IMR-90 (cell line): Measurements from ENCODE around the gene GANC. TPM values are rescaled to one million over a fixed set of nuclear protein-coding genes. Genes with fewer than 3 reads are reported as not detected.

Experiments
- ATAC-seq: fragments of 200-7000 bp; cut with Tn5 transposase; 2 replicates; pipeline ENCODE4 v1.9.1; 2020; ENCODE audit warnings: low read depth, mild to moderate bottlenecking, moderate library complexity
- BruUV-seq: library from RNA; stranded (reverse); fragments of 400-500 nt; replicated peaks from 2 replicates; lab custom pipeline; 2021; lab: Mats Ljungman, UMichigan
- CTCF ChIA-PET: fragments of 300-600 bp; formaldehyde crosslinking; extraction: SDS; loops from one replicate; lab custom pipeline; 2021; ENCODE audit warnings: antibody characterized with exemption; lab: Yijun Ruan, JAX
- POLR2A ChIA-PET: fragments of 300-600 bp; sonication (Branson Sonifier 250); formaldehyde crosslinking; loops from one replicate; lab custom pipeline; 2022; ENCODE audit warnings: antibody characterized with exemption; ENCODE audit not compliant: unreplicated experiment; lab: Charles Lee
- DNase-seq: peaks from one replicate; pipeline ENCODE4 v3.0.0; 2013
- H2AFZ ChIP-seq: replicated peaks from 2 replicates; pipeline ENCODE3; 2013; ENCODE audit warnings: low read length, mild to moderate bottlenecking; ENCODE audit not compliant: poor library complexity
- H2AK5ac ChIP-seq: 2 replicates; pipeline ENCODE4 v1.6.1; 2013; ENCODE audit warnings: low read depth, low read length, inconsistent platforms
- H2AK9ac ChIP-seq: replicated peaks from 2 replicates; pipeline ENCODE3; 2013; ENCODE audit warnings: mild to moderate bottlenecking, low read depth, low read length, moderate library complexity; ENCODE audit not compliant: poor library complexity
- H2BK120ac ChIP-seq: 2 replicates; pipeline ENCODE4 v1.6.1; 2013; ENCODE audit warnings: low read depth, low read length, inconsistent platforms
- H2BK15ac ChIP-seq: 3 replicates; pipeline ENCODE4 v1.6.1; 2013; ENCODE audit warnings: low read depth, low read length, inconsistent platforms
- H2BK20ac ChIP-seq: 2 replicates; pipeline ENCODE4 v1.6.1; 2013; ENCODE audit warnings: low read depth, mild to moderate bottlenecking, inconsistent platforms, low read length, moderate library complexity
- H2BK5ac ChIP-seq: 2 replicates; pipeline ENCODE4 v1.6.1; 2013; ENCODE audit warnings: mild to moderate bottlenecking, low read depth, low read length, inconsistent platforms; ENCODE audit not compliant: poor library complexity, severe bottlenecking
- H3K14ac ChIP-seq: replicated peaks from 2 replicates; pipeline ENCODE4 v1.6.1; 2013; ENCODE audit warnings: low read depth, low read length, inconsistent platforms
- H3K18ac ChIP-seq: 2 replicates; pipeline ENCODE4 v1.6.1; 2013; ENCODE audit warnings: low read depth, low read length, control low read depth
- H3K23ac ChIP-seq: 2 replicates; pipeline ENCODE4 v1.6.1; 2013; ENCODE audit warnings: low read depth, low read length, inconsistent platforms
- H3K27ac ChIP-seq: 2 replicates; pipeline ENCODE4 v1.5.1; 2013; ENCODE audit warnings: mild to moderate bottlenecking, control low read depth, low read length; ENCODE audit not compliant: insufficient read depth
- H3K27me3 ChIP-seq: 2 replicates; pipeline ENCODE4 v1.6.1; 2013; ENCODE audit warnings: low read length; ENCODE audit not compliant: control insufficient read depth, insufficient read depth
- H3K36me3 ChIP-seq: 2 replicates; pipeline ENCODE4 v1.6.1; 2013; ENCODE audit warnings: low read length, mixed read lengths; ENCODE audit not compliant: control insufficient read depth, insufficient read depth
- H3K4ac ChIP-seq: 2 replicates; pipeline ENCODE4 v1.6.1; 2013; ENCODE audit warnings: low read depth, low read length, inconsistent platforms
- H3K4me1 ChIP-seq: 2 replicates; pipeline ENCODE4 v1.6.1; 2013; ENCODE audit warnings: low read length, mixed read lengths; ENCODE audit not compliant: control insufficient read depth, insufficient read depth
- H3K4me2 ChIP-seq: 2 replicates; pipeline ENCODE4 v1.6.1; 2013; ENCODE audit warnings: low read depth, mild to moderate bottlenecking, control low read depth, low read length, moderate library complexity
- H3K4me3 ChIP-seq: 2 replicates; pipeline ENCODE4 v1.5.1; 2013; ENCODE audit warnings: low read depth, mild to moderate bottlenecking, control low read depth, low read length, moderate library complexity; ENCODE audit not compliant: insufficient read depth
- H3K56ac ChIP-seq: 2 replicates; pipeline ENCODE4 v1.6.1; 2013; ENCODE audit warnings: low read length, inconsistent platforms; ENCODE audit not compliant: insufficient read depth; ENCODE audit errors: extremely low read depth
- H3K79me1 ChIP-seq, 2 experiments: 2 replicates each; pipeline ENCODE4 v1.6.1; 2013; ENCODE audit warnings: low read length in 2 of 2, inconsistent platforms in 1 of 2, low read depth in 1 of 2
- H3K9ac ChIP-seq: 2 replicates; pipeline ENCODE4 v1.6.1; 2013; ENCODE audit warnings: low read depth, low read length, control low read depth
- H3K9me1 ChIP-seq: 2 replicates; pipeline ENCODE4 v1.6.1; 2013; ENCODE audit warnings: low read length, inconsistent platforms; ENCODE audit not compliant: insufficient read depth
- H3K9me3 ChIP-seq: 2 replicates; pipeline ENCODE4 v1.6.1; 2013; ENCODE audit warnings: low read length; ENCODE audit not compliant: control insufficient read depth, insufficient read depth
- H4K20me1 ChIP-seq: 2 replicates; pipeline ENCODE4 v1.6.1; 2013; ENCODE audit warnings: low read length, inconsistent platforms; ENCODE audit not compliant: insufficient read depth
- H4K5ac ChIP-seq: 2 replicates; pipeline ENCODE4 v1.6.1; 2013; ENCODE audit warnings: mild to moderate bottlenecking, low read depth, low read length, control low read depth
- H4K8ac ChIP-seq, 2 experiments: 2 replicates each; pipeline ENCODE4 v1.6.1; 2013; ENCODE audit warnings: low read depth in 2 of 2, low read length in 2 of 2, control low read depth in 1 of 2, inconsistent platforms in 1 of 2
- H4K91ac ChIP-seq: 2 replicates; pipeline ENCODE4 v1.6.1; 2013; ENCODE audit warnings: low read depth, low read length, inconsistent platforms; ENCODE audit not compliant: insufficient read depth
- CEBPB ChIP-seq: IDR thresholded peaks from 2 replicates; pipeline ENCODE4 v1.6.1; 2012; ENCODE audit warnings: low read depth, low read length, improper control_type of control experiment
- CHD1 ChIP-seq: IDR thresholded peaks from 2 replicates; pipeline ENCODE4 v1.6.1; 2012; ENCODE audit warnings: low read depth, low read length, improper control_type of control experiment
- MAFK ChIP-seq: IDR thresholded peaks from 2 replicates; pipeline ENCODE4 v1.6.1; 2012; ENCODE audit warnings: low read depth, low read length, improper control_type of control experiment
- MAZ ChIP-seq: IDR thresholded peaks from 2 replicates; pipeline ENCODE4 v1.6.1; 2012; ENCODE audit warnings: low read depth, mild to moderate bottlenecking, low read length, improper control_type of control experiment, moderate library complexity, borderline replicate concordance
- NFE2L2 ChIP-seq: fragments of 150-350 bp; IDR thresholded peaks from 2 replicates; pipeline ENCODE4 v1.6.1; 2016; ENCODE audit warnings: low read depth, mild to moderate bottlenecking, low read length
- RAD21 ChIP-seq: IDR thresholded peaks from 2 replicates; pipeline ENCODE4 v1.6.1; 2012; ENCODE audit warnings: low read length, improper control_type of control experiment
- RCOR1 ChIP-seq: IDR thresholded peaks from 2 replicates; pipeline ENCODE4 v1.6.1; 2012; ENCODE audit warnings: mild to moderate bottlenecking, low read length, improper control_type of control experiment; ENCODE audit not compliant: insufficient replicate concordance
- WGBS, 2 experiments: methylation state at CpG; one replicate each; pipeline versions ENCODE4 v1.1.5 to v1.1.7; 2013; ENCODE audit warnings: missing lambda C conversion rate in 2 of 2; ENCODE audit not compliant: insufficient read length in 1 of 2; ENCODE audit errors: extremely low coverage in 2 of 2; 5-methylcytosine and 5-hydroxymethylcytosine counted together
- dilution Hi-C: fragments of 300-500 bp; cut with HindIII; formaldehyde crosslinking; loops from one replicate; pipeline ENCODE4 v1.14.3; 2018; ENCODE audit warnings: low sequenced_read_pairs; ENCODE audit not compliant: unreplicated experiment
- in situ Hi-C: fragments of 300-500 bp; cut with MboI; formaldehyde crosslinking; loops from 3 replicates; pipeline ENCODE4 v1.14.3; 2019; ENCODE audit warnings: low sequenced_read_pairs, inconsistent platforms, mixed read lengths
- intact Hi-C: fragments of 100-400 bp; cut with micrococcal nuclease; formaldehyde crosslinking; loops from 2 replicates; pipeline ENCODE4 v1.10.0; 2022
- polyA plus RNA-seq, 3 experiments: library from polyadenylated mRNA; depleted of rRNA; stranded (reverse); fragments of >200 nt; gene quantifications; 2 replicates each; pipeline ENCODE4 v1.2.3, GENCODE V29; 2012; ENCODE audit warnings: low replicate concordance in 1 of 3
- total RNA-seq: library from RNA; depleted of rRNA; stranded (reverse); fragments of >200 nt; gene quantifications from 2 replicates; pipeline ENCODE4 v1.2.3, GENCODE V29; 2012

GANC gene
- total and polyA plus RNA-seq, 2 of the 4 experiments (the other 2 are of a cell fraction) = 7.1 to 19.2 TPM

DNA sequence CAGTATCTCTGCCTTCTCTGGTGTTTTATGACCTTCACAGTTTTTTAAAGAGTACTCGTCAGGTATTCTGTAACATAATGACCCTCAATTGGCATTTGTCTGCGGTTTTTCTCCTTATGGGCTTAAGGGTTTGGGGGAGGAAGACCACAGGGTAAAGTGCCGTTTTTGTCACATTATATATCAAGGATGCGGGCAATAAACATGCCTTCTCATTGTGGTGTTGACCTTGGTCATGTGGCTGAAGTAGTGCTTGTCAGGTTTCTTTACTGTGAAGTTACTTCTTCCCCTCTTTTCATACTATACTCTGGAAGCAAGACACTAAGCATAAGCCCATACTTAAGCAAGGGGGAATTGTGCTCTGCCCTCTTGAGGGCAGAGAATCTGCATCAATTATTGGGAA is 102.9 kb downstream of the GANC start:
- Histone ChIP-seq H2AFZ (no peak overlapping the region), H3K4me3 (no peak overlapping the region), H3K56ac (no peak overlapping the region), H3K9me3 (peaks cover 5% of the 10 kb centered on the region), H4K5ac (no peak overlapping the region), H3K36me3 (no peaks in the 10 kb centered on the region), H2AK5ac (no peak overlapping the region), H4K91ac (no peak overlapping the region), H2BK15ac (no peak overlapping the region), H3K9ac (no peak overlapping the region), H3K9me1 (no peaks in the 10 kb centered on the region; the same call in 1 of the 2 replicates), H3K23ac (no peak overlapping the region), H4K20me1 (no peaks in the 10 kb centered on the region), H2AK9ac (no peak overlapping the region), H3K4me2 (no peak overlapping the region), H3K27me3 (no peaks in the 10 kb centered on the region), H3K18ac (no peak overlapping the region), H3K14ac (no peak overlapping the region), H2BK120ac (peak overlapping the region; percentile 27; the same call in 1 of the 2 replicates), H3K27ac (no peak overlapping the region), H4K8ac (no peak overlapping the region), H2BK5ac (no peak overlapping the region), H2BK20ac (no peak overlapping the region), H3K4ac (no peak overlapping the region), H3K4me1 (0 out of 2 replicates have a peak, but pooled peaks cover 2% of the 10 kb centered on the region), H3K79me1 (no peaks in the 10 kb centered on the region)
- no TSS peak for BruUV-seq
- intact Hi-C loops (no loop called here), in situ Hi-C loops (loop anchor here (5.0 kb wide), 1 partner anchor 99 kb away; no protein-coding TSS in a partner anchor), dilution Hi-C loops (no loop called here)
- ATAC-seq = no peak
- TF ChIP-seq CHD1 (no peak), RCOR1 (no peak), NFE2L2 (no peak), MAZ (no peak), MAFK (no peak), RAD21 (no peak), CEBPB (no peak)
- no peak for DNase-seq
- no CpG with 5 or more reads among the region's 4 CpGs for WGBS, 2 experiments
- CTCF ChIA-PET = interaction anchor here (1.4 kb wide), 1 partner anchor 9 kb away, joined by 5 read pairs; no protein-coding TSS in a partner anchor
- POLR2A ChIA-PET = no interaction called here
